Measurements from ENCODE around the gene PPFIA4. TPM values are rescaled to one million over a fixed set of nuclear protein-coding genes. Genes with fewer than 3 reads are reported as not detected.

PPFIA4 gene
- total and polyA plus RNA-seq, 9 of the 15 experiments (the other 6 are each of a cell fraction or from before 2014, with no cell fraction given), result 0.07 to 12.0 (median 0.70) TPM

- TF ChIP-seq MEF2D (tag; conservative IDR thresholded peaks at IDR 0.05; ENCODE audit: low read depth) (no peak), CREBBP (IDR thresholded peaks at IDR 0.05; ENCODE audit: low read depth, low read length) (no peak), PKNOX1 (IDR thresholded peaks at IDR 0.05) (no peak), ZNF76 (CRISPR knock-in tag; IDR thresholded peaks at IDR 0.05; ENCODE audit: borderline replicate concordance) (peak; percentile 14; the same call in 1 of the 2 replicates), ZNF785 (CRISPR knock-in tag; IDR thresholded peaks at IDR 0.05) (no peak), ZNF239 (CRISPR knock-in tag; IDR thresholded peaks at IDR 0.05) (no peak), ZKSCAN1 (IDR thresholded peaks at IDR 0.05; ENCODE audit: low read depth, low read length) (peak; percentile 51; the same call in 1 of the 2 replicates), SMARCA5 (IDR thresholded peaks at IDR 0.05) (no peak), CREM (IDR thresholded peaks at IDR 0.05; ENCODE audit: low read depth) (peak; percentile 99), NCOA6 (IDR thresholded peaks at IDR 0.05) (no peak), MCM2 (IDR thresholded peaks at IDR 0.05; ENCODE audit: low read depth) (no peak), ZNF699 (CRISPR knock-in tag; IDR thresholded peaks at IDR 0.05; ENCODE audit: insufficient replicate concordance) (no peak), ZBTB49 (CRISPR knock-in tag; IDR thresholded peaks at IDR 0.05; ENCODE audit: borderline replicate concordance) (no peak), BRCA1 (IDR thresholded peaks at IDR 0.05) (no peak), BRCA1 (CRISPR knock-in tag; IDR thresholded peaks at IDR 0.05) (no peak), ZNF282 (CRISPR knock-in tag; IDR thresholded peaks at IDR 0.05) (no peak), SRSF9 (IDR thresholded peaks at IDR 0.05; ENCODE audit: borderline replicate concordance, low read depth, low read length) (no peak), HDAC1 (IDR thresholded peaks at IDR 0.05) (peak in 1 of 2 experiments; percentile 90; a peak in 2 of 4 replicates), ZNF311 (CRISPR knock-in tag; IDR thresholded peaks at IDR 0.05) (peak; percentile 60; the same call in 1 of the 2 replicates), CHD4 (IDR thresholded peaks at IDR 0.05; ENCODE audit: insufficient read depth, insufficient replicate concordance, low read depth, low read length, poor library complexity, severe bottlenecking) (no peak), LCOR (CRISPR knock-in tag; IDR thresholded peaks at IDR 0.05) (peak; percentile 30), POLR2AphosphoS5 (IDR thresholded peaks at IDR 0.05; ENCODE audit: control insufficient read depth, insufficient read depth, low read depth, low read length) (peak; percentile 98), HMGN3 (IDR thresholded peaks at IDR 0.05; ENCODE audit: borderline replicate concordance, extremely low read depth, insufficient read length, low read depth, low read length) (peak; percentile 54), ID3 (CRISPR knock-in tag; IDR thresholded peaks at IDR 0.05) (no peak), ID3 (tag; IDR thresholded peaks at IDR 0.05) (peak; percentile 41; the same call in 1 of the 2 replicates)
These were observed 19.1 kb upstream of the PPFIA4 start, which contains the start of gene TMEM183A (continued) for GRCh38 chr1:203006948-203007871.
